Stimulated activated CD4-positive, alpha-beta T cell treated with anti-CD3 and anti-CD28 coated beads, Interleukin-1b, Interleukin-23, amount 100 ng/mL, for 1 hour (primary cell): Measurements from ENCODE around the gene KCTD13.
"Not testable (repeated sequence)": the region's sequence is repeated elsewhere in the genome, so short reads cannot be mapped to it uniquely, and the experiment has no call there.

ENCODE experiments used
- DNase-seq, 2 donors: peaks; one replicate each; pipeline ENCODE4 v3.0.0-alpha.2; 2020; ENCODE audit warnings: low read depth in 2 of 2

KCTD13 gene

DNA sequence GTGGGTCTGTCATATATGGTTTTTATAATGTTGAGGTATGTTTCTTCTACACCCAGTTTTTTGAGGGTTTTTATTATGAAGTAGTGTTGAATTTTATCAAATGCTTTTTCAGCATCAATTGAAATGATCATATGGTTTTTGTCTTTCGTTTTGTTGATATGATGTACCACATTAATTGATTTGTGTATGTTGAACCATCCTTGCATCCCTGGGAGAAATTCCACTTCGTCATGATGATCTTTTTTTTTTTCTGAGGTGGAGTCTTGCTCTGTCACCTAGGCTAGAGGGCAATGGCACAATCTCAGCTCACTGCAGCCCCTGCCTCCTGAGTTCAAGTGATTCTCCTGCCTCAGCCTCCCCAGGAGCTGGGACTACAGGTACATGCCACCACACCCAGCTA lies 21.9 kb upstream of the KCTD13 start:
- no peak for DNase-seq

DNA sequence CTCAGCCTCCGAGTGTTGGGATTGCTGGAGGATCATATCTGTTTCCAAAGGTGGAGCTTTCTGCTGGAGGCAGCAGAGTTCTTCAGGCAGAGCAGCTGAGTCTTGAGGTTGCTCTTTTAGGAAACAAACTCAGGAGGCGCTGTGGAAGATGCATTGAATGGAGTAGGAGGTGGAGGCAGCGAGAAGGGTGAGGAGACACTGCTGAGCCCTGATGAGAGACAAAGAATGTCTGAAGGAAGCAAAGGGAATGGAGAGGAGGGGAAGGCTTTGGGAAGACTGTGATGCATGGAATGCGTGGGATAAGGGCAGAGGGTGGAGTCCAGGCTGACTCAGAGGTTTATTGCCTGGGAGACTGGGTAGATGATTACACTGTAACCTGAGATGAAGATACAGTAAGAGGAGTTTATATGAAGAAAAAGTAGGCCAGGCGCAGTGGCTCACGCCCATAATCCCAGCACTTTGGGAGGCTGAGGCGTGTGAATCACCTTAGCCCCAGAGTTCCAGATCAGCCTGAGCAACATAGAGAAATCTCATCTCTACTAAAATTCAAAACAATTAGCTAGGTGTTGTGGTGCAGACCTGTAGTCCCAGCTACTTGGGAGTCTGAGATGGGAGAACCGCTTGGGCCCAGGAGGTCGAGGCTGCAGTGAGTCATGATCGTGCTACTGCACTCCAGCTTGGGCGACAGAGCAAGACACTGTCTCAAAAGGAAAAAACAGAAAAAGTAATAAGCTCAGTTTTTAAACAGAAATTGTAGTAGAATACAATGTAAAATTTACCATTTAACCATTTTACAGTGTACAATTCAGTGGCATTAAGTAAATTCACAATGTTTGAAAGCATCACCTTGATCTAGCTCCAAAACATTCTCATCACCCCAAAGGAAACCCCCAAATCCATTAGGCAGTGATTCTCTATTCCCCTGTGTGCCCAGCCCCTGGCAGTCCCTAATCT lies 18.1 kb upstream of the KCTD13 start:
- DNase-seq: no peak

DNA sequence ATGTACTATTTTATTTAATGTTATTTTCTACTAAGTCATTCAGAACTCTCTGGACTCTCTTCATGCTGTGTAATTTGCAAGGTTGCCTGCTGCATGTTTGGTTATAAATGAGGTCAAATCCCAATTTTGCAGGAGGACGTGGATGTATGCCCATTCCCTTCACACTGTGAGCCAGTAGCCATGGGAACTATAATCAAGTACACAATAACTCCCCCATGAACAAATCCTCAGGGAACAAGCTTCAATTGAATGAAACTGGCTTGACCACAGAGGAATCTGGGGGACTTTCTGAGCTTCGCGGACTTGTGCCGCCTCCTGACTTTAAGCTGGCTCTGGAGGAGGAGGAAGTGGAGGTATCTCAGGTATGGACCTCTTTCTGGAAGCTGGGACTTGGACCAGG lies 14.6 kb upstream of the KCTD13 start:
- no peak for DNase-seq

DNA sequence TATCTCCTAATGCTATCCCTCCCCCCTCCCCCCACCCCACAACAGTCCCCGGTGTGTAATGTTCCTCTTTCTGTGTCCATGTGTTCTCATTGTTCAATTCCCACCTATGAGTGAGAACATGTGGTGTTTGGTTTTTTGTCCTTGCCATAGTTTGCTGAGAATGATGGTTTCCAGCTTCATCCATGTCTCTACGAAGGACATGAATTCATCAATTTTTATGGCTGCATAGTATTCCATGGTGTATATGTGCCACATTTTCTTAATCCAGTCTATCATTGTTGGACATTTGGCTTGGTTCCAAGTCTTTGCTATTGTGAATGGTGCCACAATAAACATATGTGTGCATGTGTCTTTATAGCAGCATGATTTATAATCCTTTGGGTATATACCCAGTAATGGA lies 5.7 kb upstream of the KCTD13 start:
- DNase-seq: not testable (repeated sequence)

DNA sequence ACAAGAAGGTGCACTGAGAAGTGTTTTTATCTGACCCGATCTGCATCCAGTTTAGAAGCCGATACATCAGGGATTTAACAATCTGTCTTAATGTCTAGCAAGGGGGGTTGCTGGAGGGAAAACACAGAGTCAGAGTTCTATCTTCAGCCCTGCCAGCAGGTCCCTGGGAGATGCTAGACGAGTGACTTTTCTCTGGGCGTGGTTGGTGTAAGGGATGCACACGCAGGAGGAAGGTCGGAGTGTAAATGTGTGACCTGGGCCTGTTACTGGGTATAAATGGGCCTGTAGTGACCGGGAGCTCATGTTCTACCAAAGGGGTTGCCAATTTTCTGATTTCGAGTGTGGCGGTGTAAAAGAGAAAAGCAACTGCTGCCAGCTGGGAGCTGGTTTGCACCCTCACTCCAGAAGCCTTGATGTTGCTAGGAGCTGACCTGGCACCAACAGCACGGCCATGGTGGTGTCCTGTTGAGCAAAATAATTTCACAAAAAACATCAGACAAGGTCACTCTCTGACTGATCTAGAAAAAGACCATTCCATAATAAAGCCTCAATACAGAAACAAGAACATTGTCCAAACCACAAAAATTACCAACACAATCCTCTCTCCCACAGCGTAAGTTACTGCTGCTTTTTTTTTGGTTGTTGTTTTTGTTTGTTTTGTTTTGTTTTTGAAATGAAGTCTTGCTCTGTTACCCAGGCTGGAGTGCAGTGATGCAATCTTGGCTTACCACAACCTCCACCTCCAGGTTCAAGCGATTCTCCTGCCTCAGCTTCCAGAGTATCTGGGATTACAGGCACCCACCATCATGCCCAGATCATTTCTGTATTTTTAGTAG lies 1.3 kb upstream of the KCTD13 start:
- no peak for DNase-seq

DNA sequence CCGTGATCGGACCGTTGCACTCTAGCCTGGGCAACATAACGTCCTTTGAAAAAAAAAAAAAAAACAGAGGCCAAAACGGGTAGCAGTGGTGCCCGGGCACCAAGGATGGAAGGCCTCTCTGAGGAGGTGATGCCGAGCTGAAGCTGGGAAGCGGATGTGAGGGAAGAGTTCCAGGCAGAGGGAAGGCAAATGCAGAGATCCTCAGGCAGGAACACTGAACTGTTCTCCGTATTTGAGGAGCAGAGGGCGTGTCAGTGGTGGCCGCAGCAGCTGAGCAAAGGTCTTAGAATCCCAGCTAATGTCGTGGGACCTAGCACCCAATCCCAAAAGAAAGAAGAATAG lies 656 bp upstream of the KCTD13 start:
- DNase-seq: no peak

DNA sequence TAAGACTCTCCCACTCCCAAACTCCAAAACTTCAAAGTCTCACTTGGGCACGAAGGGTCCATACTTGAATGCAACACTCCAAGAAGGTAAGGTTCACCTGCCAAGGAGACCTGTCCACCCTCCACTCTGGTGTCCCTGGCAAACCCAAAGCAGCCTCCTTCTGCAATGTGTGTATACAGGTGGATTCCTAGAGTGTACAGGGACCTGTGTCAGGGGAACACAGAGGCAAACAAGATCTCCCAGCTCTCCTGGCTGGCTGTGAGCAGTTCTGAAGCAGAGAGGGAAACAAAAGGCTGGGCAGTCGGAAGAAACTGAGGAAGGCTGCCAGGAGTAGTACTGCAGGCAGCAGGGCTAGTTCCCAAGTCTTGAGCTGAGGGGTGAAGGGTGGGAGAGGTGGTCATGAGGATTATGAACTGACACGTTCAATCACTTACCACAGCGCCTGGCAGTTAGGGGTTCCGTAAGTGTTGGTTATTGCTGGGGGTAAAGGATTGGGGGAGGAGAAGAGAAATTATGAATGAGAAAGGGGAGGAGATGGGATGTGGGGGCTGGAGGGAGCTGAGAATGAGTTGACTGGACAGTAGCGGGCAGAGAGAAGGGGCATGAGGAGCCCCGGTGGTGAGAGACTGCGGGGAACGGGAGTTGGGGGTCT lies 795 bp downstream of the KCTD13 start:
- DNase-seq: no peak

DNA sequence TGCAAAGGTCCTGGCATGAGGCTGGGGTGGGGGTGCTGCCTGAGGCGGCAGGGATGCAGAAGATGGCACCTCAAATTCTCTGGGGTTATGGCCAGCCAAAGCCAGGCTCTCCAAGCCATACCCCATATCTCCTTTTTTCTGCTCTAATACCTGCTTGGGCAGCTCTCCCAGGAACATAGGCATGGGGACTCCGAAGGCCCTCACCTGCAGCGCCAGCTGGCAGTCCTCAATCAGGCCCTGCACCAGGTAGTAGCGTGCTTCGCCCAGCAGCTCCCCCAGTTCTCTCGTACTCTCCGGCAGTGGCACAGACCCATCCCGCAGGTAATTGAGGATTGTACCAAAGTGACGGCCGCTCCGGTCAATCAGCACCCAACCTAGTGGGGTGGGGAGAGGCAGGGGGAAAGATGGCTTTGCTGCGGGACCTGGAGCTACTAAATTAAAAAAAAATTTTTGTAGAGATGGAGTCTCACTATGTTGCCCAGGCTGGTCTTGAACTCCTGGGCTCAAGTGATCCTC lies 3.0 kb downstream of the KCTD13 start:
- DNase-seq: no peak

DNA sequence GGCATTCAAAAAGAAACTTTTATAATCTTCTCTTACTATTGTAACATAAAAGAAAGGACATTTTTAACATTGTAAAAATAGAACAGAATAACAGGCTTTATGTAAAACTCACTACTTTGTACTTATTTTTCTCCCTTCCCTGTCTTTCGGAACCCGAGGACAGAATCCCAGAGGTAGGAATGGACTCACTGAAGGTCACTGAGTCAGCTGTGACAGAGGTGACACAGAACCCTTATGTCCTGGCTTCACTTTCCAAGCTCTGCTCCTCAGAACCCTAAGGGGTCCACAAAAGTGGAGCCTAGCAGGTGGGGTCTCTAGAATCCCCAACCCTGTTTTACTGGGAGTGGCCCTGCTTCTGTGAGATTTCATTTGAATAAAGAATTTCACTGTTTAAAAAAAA lies 3.7 kb downstream of the KCTD13 start:
- no peak for DNase-seq

DNA sequence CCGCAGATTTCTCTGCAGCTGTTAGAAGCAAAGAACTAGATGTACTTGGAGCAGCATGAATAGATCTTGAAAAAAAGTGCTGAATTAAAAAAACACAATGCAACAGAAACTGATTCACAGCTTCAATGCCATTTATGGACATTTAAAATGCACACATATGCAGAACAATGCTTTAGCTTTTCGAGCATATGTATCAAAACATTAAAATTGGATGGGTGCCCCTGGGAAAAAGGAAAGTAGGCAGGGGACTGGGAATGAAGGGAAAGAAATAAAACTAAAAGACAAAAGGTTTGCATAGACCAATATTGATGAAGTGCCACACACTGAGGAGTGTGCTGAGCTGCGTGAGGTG lies 5.0 kb downstream of the KCTD13 start:
- no peak for DNase-seq

DNA sequence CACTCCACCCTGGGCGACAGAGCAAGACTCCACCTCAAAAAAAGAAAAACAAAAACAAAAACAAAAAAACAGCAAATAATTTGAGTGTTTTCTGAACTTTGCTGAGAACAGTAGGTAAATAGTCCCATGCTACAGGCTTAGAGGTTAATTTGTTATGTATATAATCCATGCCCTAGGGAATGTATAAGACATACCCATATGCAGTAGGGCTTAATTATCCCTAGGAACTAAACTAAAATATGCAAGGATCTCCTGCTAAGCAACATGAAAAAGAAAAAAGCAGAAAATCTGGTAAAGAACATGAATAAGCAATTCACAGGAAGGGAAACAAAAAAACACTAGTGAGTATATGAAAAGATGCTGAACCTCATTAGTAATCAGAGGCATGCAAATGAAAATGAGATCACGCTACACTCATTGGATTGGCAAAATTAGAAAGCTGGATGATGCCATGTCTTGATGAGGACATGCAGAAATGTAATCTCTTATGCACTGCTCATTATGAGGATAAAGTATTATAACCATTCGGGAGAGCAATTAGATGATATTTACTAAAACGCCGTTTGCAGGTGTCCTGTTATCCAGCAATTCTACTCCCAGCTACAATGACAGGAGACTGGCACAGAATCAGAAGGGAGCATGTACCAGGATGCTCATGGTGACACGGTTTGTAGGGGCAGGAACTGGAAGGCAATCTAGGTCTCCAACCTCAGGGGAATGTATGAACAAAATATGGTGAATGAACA lies 5.6 kb downstream of the KCTD13 start:
- DNase-seq: no peak

DNA sequence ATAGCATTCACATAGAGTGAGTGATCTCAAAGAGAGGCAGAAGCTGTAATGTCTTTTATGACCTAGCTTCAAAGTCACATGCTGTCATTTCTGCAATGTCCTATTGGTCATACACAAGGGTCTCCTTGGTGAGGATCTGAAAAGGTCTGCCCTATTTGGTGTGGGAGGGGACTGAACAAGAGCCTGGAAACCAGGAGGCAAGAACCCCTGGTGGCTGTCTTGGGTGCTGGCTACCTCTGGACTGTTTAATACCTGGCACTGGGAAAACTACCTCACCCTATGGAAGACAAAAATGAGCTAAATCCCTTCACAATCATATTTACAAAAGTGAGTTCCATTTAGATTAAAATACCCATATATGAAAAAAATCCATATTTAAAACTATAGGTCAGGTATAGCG lies 9.0 kb downstream of the KCTD13 start:
- no peak for DNase-seq

DNA sequence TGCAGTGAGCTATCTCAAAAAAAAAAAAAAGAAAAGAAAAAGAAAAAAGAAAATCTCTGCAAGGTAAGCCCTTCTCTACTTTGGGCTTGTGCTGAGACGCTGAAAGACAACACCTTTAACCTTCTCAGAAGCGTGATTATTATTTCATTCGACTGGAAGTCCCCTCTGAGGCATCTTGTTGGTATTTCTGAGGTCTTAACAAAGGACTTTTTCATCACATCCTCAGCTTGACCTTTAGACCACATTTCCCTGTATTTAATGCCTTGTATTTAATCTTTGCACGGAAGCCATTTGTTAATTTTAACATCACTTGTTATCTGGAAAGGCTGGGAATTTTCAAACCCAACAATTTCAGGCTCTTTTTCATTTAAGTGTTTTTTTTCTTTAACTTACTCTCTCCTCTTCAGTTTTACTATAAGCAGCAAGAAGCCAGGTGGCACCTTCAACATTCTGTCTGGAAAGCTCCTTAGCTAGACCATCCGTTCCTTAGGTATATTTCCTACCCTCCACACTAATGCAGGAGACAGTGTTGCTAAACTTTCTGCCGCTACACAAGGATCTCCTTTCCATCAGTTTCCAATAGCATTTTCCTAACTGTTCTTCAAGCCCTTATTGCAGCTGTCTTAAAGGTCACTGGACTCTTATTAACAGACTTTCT lies 10.3 kb downstream of the KCTD13 start:
- no peak for DNase-seq

DNA sequence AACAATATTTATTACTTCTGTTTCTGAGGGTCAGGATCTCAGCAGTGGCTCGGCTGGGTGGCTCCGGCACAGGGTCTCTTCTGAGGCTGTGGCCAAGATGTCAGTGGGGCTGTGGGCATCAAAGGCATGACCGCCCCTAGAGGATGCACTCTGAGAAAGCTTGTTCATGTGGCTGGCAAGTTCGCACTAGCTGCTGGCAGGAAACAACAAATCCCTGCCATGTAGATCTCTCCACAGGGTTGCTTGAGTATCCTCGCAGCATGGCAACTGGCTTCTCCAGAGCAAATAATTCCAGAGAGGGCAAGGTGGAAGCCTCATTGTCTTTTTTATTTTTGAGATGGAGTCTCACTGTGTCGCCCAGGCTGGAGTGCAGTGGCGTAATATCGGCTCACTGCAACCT lies 12.5 kb downstream of the KCTD13 start:
- DNase-seq: no peak

DNA sequence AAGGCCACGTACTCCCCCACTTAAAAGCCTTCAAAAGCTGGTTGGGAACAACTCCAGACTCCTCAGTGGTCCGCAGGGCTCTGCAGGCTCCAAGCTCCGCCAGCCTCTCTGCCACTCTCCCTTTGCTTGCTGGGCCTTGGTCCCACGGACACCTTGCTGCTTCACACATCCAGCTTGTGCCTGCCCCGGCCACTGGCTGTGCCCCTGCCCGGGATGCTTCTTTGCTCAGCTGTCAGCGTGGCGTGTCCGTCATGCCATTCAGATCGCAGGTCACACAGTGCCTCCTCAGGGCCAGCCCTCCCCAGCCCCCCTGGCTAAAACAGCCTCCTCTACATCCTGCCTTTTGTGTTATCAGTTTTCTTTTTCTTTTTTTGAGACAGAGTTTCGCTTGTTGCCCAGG lies 13.9 kb downstream of the KCTD13 start:
- no peak for DNase-seq

DNA sequence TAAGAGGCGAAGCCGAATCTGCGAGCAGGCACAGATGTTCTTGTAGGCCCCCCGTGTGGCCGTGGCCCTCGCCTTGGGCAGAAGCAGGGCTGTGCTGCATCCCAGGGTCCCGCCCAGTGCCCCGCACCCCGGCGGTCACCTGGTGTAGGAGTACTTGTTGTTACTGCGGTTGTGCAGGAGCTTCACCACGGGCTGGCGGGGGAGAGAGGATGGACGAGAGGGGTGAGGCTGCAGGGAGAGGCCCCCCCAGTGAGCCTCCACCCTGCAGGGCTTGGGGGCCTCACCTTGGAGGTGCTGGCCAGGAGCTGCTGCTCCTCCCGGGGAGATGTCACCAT lies 14.4 kb downstream of the KCTD13 start:
- DNase-seq: no peak

DNA sequence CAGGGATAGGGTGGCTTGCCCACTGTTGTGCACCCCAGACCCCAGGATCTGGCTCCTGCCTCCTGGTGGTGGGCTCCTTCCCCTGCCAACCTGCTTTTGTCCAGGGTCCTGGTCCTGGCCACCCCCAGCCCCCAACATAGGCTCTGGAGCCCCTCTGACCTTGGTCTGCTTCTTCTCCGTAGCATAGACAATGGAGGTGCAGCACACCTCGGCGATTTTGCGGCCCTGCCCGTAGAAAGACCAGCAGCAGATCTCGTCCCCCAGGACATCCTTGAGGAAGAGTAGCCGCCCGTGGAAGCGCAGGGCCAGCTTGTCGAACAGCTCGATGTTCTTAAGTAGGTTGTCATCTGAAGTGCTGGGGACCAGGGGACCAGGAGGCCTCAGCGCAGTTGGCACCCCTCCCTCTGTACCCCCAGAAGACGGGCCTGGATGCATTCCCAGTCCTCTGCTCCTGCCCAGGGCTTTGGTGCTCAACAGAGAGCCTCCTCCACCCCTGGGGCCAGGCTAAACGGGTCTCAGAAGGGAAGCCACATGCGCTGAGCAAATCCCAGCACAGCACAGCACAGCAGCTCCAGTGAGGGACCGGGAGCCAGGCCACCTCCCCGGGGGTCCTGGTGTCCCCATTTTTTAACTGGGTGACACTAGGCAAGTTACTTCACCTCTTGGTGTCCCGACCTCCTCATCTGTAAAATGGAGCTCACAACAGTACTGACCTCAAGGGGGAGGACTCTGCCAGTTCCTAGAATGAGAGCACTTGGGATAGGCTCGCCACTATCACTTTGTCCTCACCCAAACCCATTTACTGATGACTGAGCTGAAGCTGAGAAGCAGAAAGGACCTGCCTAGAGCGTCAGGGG lies 15.0 kb downstream of the KCTD13 start:
- no peak for DNase-seq

DNA sequence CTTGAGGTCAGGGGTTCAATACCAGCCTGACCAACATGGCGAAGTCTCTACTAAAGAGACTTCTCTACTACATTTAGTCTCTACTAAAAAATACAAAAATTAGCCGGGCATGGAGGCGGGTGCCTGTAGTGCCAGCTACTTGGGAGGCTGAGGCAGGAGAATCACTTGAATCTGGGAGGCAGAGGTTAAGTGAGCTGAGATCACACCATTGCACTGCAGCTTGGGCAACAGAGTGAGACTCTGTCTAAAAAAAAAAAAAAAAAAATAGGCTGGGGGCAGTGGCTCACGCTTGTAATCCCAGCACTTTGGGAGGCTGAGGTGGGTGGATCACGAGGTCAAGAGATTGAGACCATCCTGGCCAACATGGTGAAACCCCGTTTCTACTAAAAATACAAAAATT lies 16.2 kb downstream of the KCTD13 start:
- DNase-seq: not testable (repeated sequence)

DNA sequence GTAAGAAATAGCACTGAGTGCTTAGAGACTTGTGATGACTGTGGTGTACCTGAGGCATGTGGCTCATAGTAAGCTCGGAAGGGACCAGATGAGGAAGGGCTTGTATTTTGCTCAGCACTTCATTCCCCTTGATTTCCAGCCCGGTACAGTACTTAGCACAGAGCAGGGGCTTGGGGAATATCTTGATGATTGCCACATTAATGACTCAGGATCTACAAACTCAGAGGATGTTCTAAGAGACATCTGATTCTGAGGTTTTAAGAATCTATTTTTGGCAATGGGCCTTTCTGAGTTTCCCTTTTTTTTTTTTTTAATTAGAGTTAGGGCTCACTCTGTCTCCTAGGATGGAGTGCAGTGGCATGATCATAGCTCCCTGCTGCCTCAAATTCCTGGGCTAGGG lies 16.6 kb downstream of the KCTD13 start:
- DNase-seq: no peak

DNA sequence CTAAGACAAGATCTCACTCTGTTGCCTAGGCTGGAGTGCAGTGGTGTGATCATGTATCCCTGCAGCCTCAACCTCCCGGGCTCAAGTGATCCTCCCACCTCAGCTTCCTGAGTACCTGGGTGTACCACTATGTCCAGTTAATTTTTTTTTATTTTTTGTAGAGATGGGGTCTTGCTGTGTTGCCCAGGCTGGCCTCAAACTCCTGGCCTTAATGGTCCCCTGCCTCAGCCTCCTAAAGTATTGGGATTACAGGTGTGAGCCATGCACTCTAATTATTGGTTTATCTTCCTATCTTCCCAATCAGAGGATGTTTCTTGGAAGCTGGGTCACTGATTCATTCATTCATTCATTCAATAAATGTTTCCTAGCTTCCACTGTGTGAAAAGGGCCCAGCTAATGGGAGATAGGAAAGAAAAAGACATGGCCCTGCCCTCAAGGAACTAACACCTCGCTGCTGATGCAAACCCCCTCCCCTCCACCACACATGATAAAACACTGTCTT lies 17.3 kb downstream of the KCTD13 start:
- no peak for DNase-seq
